NOMO-1 treated with dmso at 0.1 percent for 144 hours (cell line): ENCODE results near the gene KIAA0586.

Experiments used
- DNase-seq: peaks from one replicate; lab custom pipeline; 2025; ENCODE audit not compliant: unreplicated experiment; lab: John Stamatoyannopoulos, UW

The KIAA0586 gene

GRCh38 chr14:58593977-58594376 is 166.5 kb downstream of the KIAA0586 start:
- DNase-seq, result no peak

GRCh38 chr14:58597041-58597440 is 169.5 kb downstream of the KIAA0586 start:
- no peak for DNase-seq

- no peak for DNase-seq
These were observed 170.7 kb downstream of the KIAA0586 start for GRCh38 chr14:58598028-58598803.

- no peak for DNase-seq
These were observed 171.4 kb downstream of the KIAA0586 start for GRCh38 chr14:58598804-58599525.

- DNase-seq, result no peak
These were observed 172.2 kb downstream of the KIAA0586 start for GRCh38 chr14:58599707-58600106.
